ENCODE measurements around the gene PIGU. TPM values are rescaled to one million over a fixed set of nuclear protein-coding genes. Genes with fewer than 3 reads are reported as not detected.

Gene PIGU
- total and polyA plus RNA-seq, 2 experiments from 2014 or later, result 21.2 to 21.6 TPM

GRCh38 chr20:34637245-34638038 is 39.5 kb downstream of the PIGU start:
- peak; percentile 95 for DNase-seq
- Histone ChIP-seq H3K27ac (peak overlapping the region; percentile 67), H3K9me3 (ENCODE audit: low read depth) (no peaks in the 10 kb centered on the region), H3K4me2 (ENCODE audit: unreplicated experiment) (peak overlapping the region; percentile 16), H3K9me2 (ENCODE audit: insufficient read depth) (no peaks in the 10 kb centered on the region), H3K36me3 (ENCODE audit: low read depth) (0 out of 2 replicates have a peak, but pooled peaks cover 8% of the 10 kb centered on the region), H2AFZ (no peak overlapping the region), H3F3A (ENCODE audit: insufficient read depth) (peaks cover 20% of the 10 kb centered on the region), H3K4me1 (ENCODE audit: insufficient read depth) (peaks cover 10% of the 10 kb centered on the region), H3K79me2 (ENCODE audit: insufficient read depth) (no peaks in the 10 kb centered on the region), H3K9ac (no peak overlapping the region), H4K20me1 (ENCODE audit: insufficient read depth) (no peaks in the 10 kb centered on the region), H3K27me3 (replicated peaks; ENCODE audit: insufficient read depth) (no peaks in the 10 kb centered on the region), H3K4me3 (no peak overlapping the region)
- 24 to 28% methylated on average over 5 of the region's 5 CpGs for WGBS, 2 experiments (ENCODE audit: low coverage in 1 of 2, low lambda C conversion rate in 2 of 2, missing lambda C conversion rate in 2 of 2)
- in situ Hi-C loops (cut with MboI), result no loop called here
- TF ChIP-seq EZH2 (IDR thresholded peaks at IDR 0.05; ENCODE audit: insufficient read depth, poor library complexity, severe bottlenecking), result no peak
- no peak for TF ChIP-seq EZH2phosphoT487 (IDR thresholded peaks at IDR 0.05; ENCODE audit: insufficient read depth, low read depth)

- no peaks in the 10 kb centered on the region for H3K27me3 ChIP-seq (replicated peaks; ENCODE audit: insufficient read depth)
- no peaks in the 10 kb centered on the region for H4K20me1 ChIP-seq (ENCODE audit: insufficient read depth)
- H3K27ac ChIP-seq, result no peak overlapping the region
- peak; percentile 4 for DNase-seq
- H3K36me3 ChIP-seq (ENCODE audit: low read depth), result 0 out of 2 replicates have a peak, but pooled peaks cover 8% of the 10 kb centered on the region
- no peak overlapping the region for H3K4me3 ChIP-seq
- H3K9me2 ChIP-seq (ENCODE audit: insufficient read depth), result no peaks in the 10 kb centered on the region
- H3F3A ChIP-seq (ENCODE audit: insufficient read depth), result peaks cover 20% of the 10 kb centered on the region
- no peaks in the 10 kb centered on the region for H3K79me2 ChIP-seq (ENCODE audit: insufficient read depth)
- H3K9ac ChIP-seq, result no peak overlapping the region
- no peaks in the 10 kb centered on the region for H3K9me3 ChIP-seq (ENCODE audit: low read depth)
- 57 to 63% methylated on average over 3 of the region's 3 CpGs for WGBS, 2 experiments (ENCODE audit: low coverage in 1 of 2, low lambda C conversion rate in 2 of 2, missing lambda C conversion rate in 2 of 2)
- in situ Hi-C loops (cut with MboI), result no loop called here
- H3K4me2 ChIP-seq (ENCODE audit: unreplicated experiment), result no peak overlapping the region
- H3K4me1 ChIP-seq (ENCODE audit: insufficient read depth), result peaks cover 10% of the 10 kb centered on the region
- TF ChIP-seq EZH2 (IDR thresholded peaks at IDR 0.05; ENCODE audit: insufficient read depth, poor library complexity, severe bottlenecking) (no peak), EZH2phosphoT487 (IDR thresholded peaks at IDR 0.05; ENCODE audit: insufficient read depth, low read depth) (no peak)
- H2AFZ ChIP-seq, result no peak overlapping the region
These were observed 40.2 kb downstream of the PIGU start for GRCh38 chr20:34636648-34637047.

DNA sequence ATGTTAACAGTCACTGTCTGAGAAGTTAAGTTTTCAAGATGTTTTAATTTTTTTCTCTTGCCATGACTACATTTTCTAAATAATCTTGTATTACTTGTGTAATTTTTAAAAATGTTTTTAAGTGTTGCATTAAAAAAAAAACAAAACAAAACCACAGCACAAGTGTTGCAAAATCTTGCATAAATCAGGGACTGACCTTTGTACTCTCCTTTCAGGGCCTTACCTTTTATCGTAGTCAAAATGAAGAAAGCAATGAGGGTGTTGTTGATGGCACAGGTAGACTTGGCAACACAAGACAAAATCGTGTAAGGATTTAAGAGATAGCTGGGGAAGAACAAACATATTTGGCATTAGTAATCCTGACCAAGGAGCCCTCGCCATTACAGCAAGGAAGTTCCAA is 42.5 kb downstream of the PIGU start:
- in situ Hi-C loops (cut with MboI), result no loop called here
- no peak overlapping the region for H3K4me3 ChIP-seq
- no peak overlapping the region for H3K4me2 ChIP-seq (ENCODE audit: unreplicated experiment)
- no peaks in the 10 kb centered on the region for H3K9me2 ChIP-seq (ENCODE audit: insufficient read depth)
- no peaks in the 10 kb centered on the region for H3K79me2 ChIP-seq (ENCODE audit: insufficient read depth)
- no peak for DNase-seq
- H3K9ac ChIP-seq, result no peak overlapping the region
- no peaks in the 10 kb centered on the region for H3K27me3 ChIP-seq (replicated peaks; ENCODE audit: insufficient read depth)
- WGBS, 2 experiments (ENCODE audit: low coverage in 1 of 2, low lambda C conversion rate in 2 of 2, missing lambda C conversion rate in 2 of 2), result 91 to 94% methylated on average over 3 of the region's 3 CpGs
- peaks cover 20% of the 10 kb centered on the region for H3F3A ChIP-seq (ENCODE audit: insufficient read depth)
- TF ChIP-seq EZH2phosphoT487 (IDR thresholded peaks at IDR 0.05; ENCODE audit: insufficient read depth, low read depth) (no peak), EZH2 (IDR thresholded peaks at IDR 0.05; ENCODE audit: insufficient read depth, poor library complexity, severe bottlenecking) (no peak)
- no peaks in the 10 kb centered on the region for H3K9me3 ChIP-seq (ENCODE audit: low read depth)
- H3K27ac ChIP-seq, result no peak overlapping the region
- 0 out of 2 replicates have a peak, but pooled peaks cover 8% of the 10 kb centered on the region for H3K36me3 ChIP-seq (ENCODE audit: low read depth)
- H4K20me1 ChIP-seq (ENCODE audit: insufficient read depth), result no peaks in the 10 kb centered on the region
- peaks cover 10% of the 10 kb centered on the region for H3K4me1 ChIP-seq (ENCODE audit: insufficient read depth)
- no peak overlapping the region for H2AFZ ChIP-seq

DNA sequence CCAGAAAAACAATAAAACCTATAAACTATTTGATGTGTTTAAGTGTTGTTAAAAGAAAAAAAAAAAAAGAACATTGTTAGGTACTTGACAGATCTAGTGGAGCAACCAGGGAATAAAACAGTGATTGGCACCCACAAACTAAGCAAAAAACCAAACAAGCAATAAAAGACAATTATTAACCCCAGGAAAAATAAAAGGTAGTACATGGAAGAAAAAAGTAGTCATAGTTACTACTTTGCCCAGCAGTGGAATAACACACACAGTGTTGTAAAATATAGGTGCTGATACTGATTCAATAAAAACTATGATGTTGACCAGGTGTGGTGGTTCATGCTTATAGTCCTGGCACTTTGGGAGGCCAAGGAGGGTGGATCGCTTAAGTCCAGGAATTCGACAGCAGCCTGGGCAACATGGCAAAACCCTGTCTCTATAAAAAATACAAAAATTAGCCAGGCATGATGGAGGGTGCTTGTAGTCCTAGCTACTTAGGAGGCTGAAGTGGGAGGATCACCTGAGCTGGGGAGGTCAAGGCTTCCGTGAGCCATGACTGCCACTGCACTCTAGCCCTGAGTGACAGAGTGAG is 43.9 kb downstream of the PIGU start:
- Histone ChIP-seq H3K9me2 (ENCODE audit: insufficient read depth) (no peaks in the 10 kb centered on the region), H3K79me2 (ENCODE audit: insufficient read depth) (no peaks in the 10 kb centered on the region), H3K9ac (no peak overlapping the region), H3K27me3 (replicated peaks; ENCODE audit: insufficient read depth) (no peaks in the 10 kb centered on the region), H3K9me3 (ENCODE audit: low read depth) (no peaks in the 10 kb centered on the region), H3K4me3 (no peak overlapping the region), H3K4me2 (ENCODE audit: unreplicated experiment) (no peak overlapping the region), H3K27ac (no peak overlapping the region), H3F3A (ENCODE audit: insufficient read depth) (peaks cover 13% of the 10 kb centered on the region), H2AFZ (no peak overlapping the region), H3K4me1 (ENCODE audit: insufficient read depth) (peaks cover 10% of the 10 kb centered on the region), H4K20me1 (ENCODE audit: insufficient read depth) (no peaks in the 10 kb centered on the region), H3K36me3 (ENCODE audit: low read depth) (0 out of 2 replicates have a peak, but pooled peaks cover 8% of the 10 kb centered on the region)
- WGBS, 2 experiments (ENCODE audit: low coverage in 1 of 2, low lambda C conversion rate in 2 of 2, missing lambda C conversion rate in 2 of 2), result 93 to 94% methylated on average over 3 of the region's 3 CpGs
- in situ Hi-C loops (cut with MboI), result no loop called here
- no peak for DNase-seq
- TF ChIP-seq EZH2phosphoT487 (IDR thresholded peaks at IDR 0.05; ENCODE audit: insufficient read depth, low read depth) (no peak), EZH2 (IDR thresholded peaks at IDR 0.05; ENCODE audit: insufficient read depth, poor library complexity, severe bottlenecking) (no peak)
